HG03045 (cell line): ENCODE data around the gene DCPS.
"Not testable (repeated sequence)": the region's sequence is repeated elsewhere in the genome, so short reads cannot be mapped to it uniquely, and the experiment has no call there.

ENCODE experiments used
- ATAC-seq: cut with Tn5 transposase; IDR thresholded peaks from one replicate; pipeline ENCODE4 v1.9.1; 2021; ENCODE audit warnings: mild to moderate bottlenecking, moderate library complexity; ENCODE audit not compliant: unreplicated experiment

The DCPS gene

GRCh38 chr11:126343051-126343450 lies 39.2 kb downstream of the DCPS start:
- ATAC-seq: no peak

- ATAC-seq: no peak
Measured at GRCh38 chr11:126344141-126345080, 40.6 kb downstream of the DCPS start.

GRCh38 chr11:126345283-126345682 lies 41.4 kb downstream of the DCPS start:
- ATAC-seq: no peak

GRCh38 chr11:126345759-126346585 lies 42.1 kb downstream of the DCPS start:
- ATAC-seq: no peak

GRCh38 chr11:126346586-126346940 lies 42.7 kb downstream of the DCPS start:
- no peak for ATAC-seq

- not testable (repeated sequence) for ATAC-seq
Measured at GRCh38 chr11:126346946-126347345, 43.1 kb downstream of the DCPS start.

GRCh38 chr11:126347751-126348668 lies 44.1 kb downstream of the DCPS start:
- ATAC-seq: no peak

GRCh38 chr11:126348806-126349582 lies 45.1 kb downstream of the DCPS start:
- no peak for ATAC-seq

- ATAC-seq: no peak
Measured at GRCh38 chr11:126350836-126351235, 47.0 kb downstream of the DCPS start.

- ATAC-seq: no peak
Measured at GRCh38 chr11:126352163-126352562, 48.3 kb downstream of the DCPS start.

- no peak for ATAC-seq
Measured at GRCh38 chr11:126352934-126353801, 49.3 kb downstream of the DCPS start.

- peak; percentile 29 for ATAC-seq
Measured at GRCh38 chr11:126354631-126355323, 50.9 kb downstream of the DCPS start.

- ATAC-seq: peak; percentile 64
Measured at GRCh38 chr11:126355324-126355925, 51.6 kb downstream of the DCPS start, which contains the start of gene ST3GAL4. TSS of gene ST3GAL4 (plus strand) at chr11:126355686. CDS start at chr11:126406156, 50,470 bp downstream.

GRCh38 chr11:126355926-126356897 lies 52.4 kb downstream of the DCPS start:
- ATAC-seq: peak; percentile 20

- no peak for ATAC-seq
Measured at GRCh38 chr11:126357055-126357962, 53.4 kb downstream of the DCPS start.
